K562 (cell line): ENCODE results near the gene GBP7. TPM values are rescaled to one million over a fixed set of nuclear protein-coding genes. Genes with fewer than 3 reads are reported as not detected.

ENCODE experiments used
- KDM1A ChIP-seq, 2 experiments: fragments of 450-650 bp; IDR thresholded peaks; 2 replicates each; pipeline ENCODE4 v1.6.1; 2016; ENCODE audit warnings: mild to moderate bottlenecking in 2 of 2
- MBD2 ChIP-seq: sonication (generic); IDR thresholded peaks from 2 replicates; pipeline ENCODE4 v1.6.1; 2016; ENCODE audit warnings: low read depth, borderline replicate concordance
- PHF8 ChIP-seq: fragments of 200-600 bp; sonication (generic); IDR thresholded peaks from 2 replicates; pipeline ENCODE4 v1.6.1; 2012; ENCODE audit warnings: mixed run types, mild to moderate bottlenecking, inconsistent platforms, low read length, moderate library complexity, borderline replicate concordance
- PYGO2 ChIP-seq: fragments of 450-650 bp; IDR thresholded peaks from 2 replicates; pipeline ENCODE4 v1.6.1; 2016; ENCODE audit warnings: mild to moderate bottlenecking, missing genetic modification characterization, moderate library complexity, missing compliant biosample characterization
- SMAD3 ChIP-seq: fragments of 450-650 bp; formaldehyde crosslinking; conservative IDR thresholded peaks from 2 replicates; pipeline ENCODE4 v1.4.0; 2020; ENCODE audit warnings: mild to moderate bottlenecking
- SNRNP70 ChIP-seq: fragments of 200-400 bp; formaldehyde crosslinking; optimal IDR thresholded peaks from 2 replicates; pipeline ENCODE3; 2017; ENCODE audit warnings: low read depth, low read length
- SRSF7 ChIP-seq: fragments of 200-400 bp; formaldehyde crosslinking; optimal IDR thresholded peaks from 2 replicates; pipeline ENCODE3; 2017; ENCODE audit warnings: mild to moderate bottlenecking, low read depth, low read length
- ZBTB8A ChIP-seq: fragments of 450-650 bp; IDR thresholded peaks from 2 replicates; pipeline ENCODE4 v1.6.1; 2018; ENCODE audit warnings: mild to moderate bottlenecking, moderate library complexity; ENCODE audit not compliant: partially characterized antibody
- ZBTB9 ChIP-seq: fragments of 450-650 bp; formaldehyde crosslinking; IDR thresholded peaks from 2 replicates; pipeline ENCODE4 v1.4.0; 2020; ENCODE audit warnings: mild to moderate bottlenecking, moderate library complexity
- ZNF175 ChIP-seq: fragments of 200-800 bp; sonication (Bioruptor generic); IDR thresholded peaks from 2 replicates; pipeline ENCODE4 v1.6.1; 2016; ENCODE audit warnings: low read depth, mild to moderate bottlenecking, missing genetic modification characterization, missing compliant biosample characterization
- ZNF316 ChIP-seq: fragments of 450-650 bp; IDR thresholded peaks from 2 replicates; pipeline ENCODE4 v1.6.1; 2016
- ZNF589 ChIP-seq: fragments of 200-800 bp; sonication (Bioruptor generic); IDR thresholded peaks from 2 replicates; pipeline ENCODE4 v1.6.1; 2016; ENCODE audit warnings: low read depth, missing genetic modification characterization, missing compliant biosample characterization
- ZNF766 ChIP-seq: fragments of 200-800 bp; sonication (Bioruptor generic); conservative IDR thresholded peaks from 2 replicates; pipeline ENCODE4 v1.6.1; 2016; ENCODE audit warnings: missing genetic modification characterization, missing compliant biosample characterization
- polyA plus RNA-seq, 8 experiments: library from polyadenylated mRNA; depleted of rRNA in 4 of 8; stranded (reverse) in 5 of 8; unstranded in 3 of 8; fragments of >200 nt; fragmentation: Nextera tagmentation in 2 of 8; fragmentation: Illumina TruSeq in 1 of 8; extraction: Ambion mirVana in 2 of 8; extraction: Trizol in 1 of 8; gene quantifications; 2 replicates each; pipeline versions ENCODE4 v1.2.1 to v1.2.3, GENCODE V29; 2011 to 2014; ENCODE audit warnings: inconsistent platforms in 1 of 8, missing spikeins in 1 of 8
- total RNA-seq, 7 experiments: library from RNA; depleted of rRNA in 6 of 7; stranded (reverse); fragments of >200 nt in 6 of 7; fragmentation: Illumina TruSeq in 2 of 7; extraction: Trizol in 2 of 7; gene quantifications; 2 replicates each; pipeline versions ENCODE4 v1.2.1 to v1.2.3, GENCODE V29; 2011 to 2021; ENCODE audit warnings: low replicate concordance in 1 of 7
- TF ChIP-seq, protein P1 (sequence below), 2 experiments: fragments of 200-800 bp in 1 of 2; sonication (Bioruptor generic) in 1 of 2; sonication (generic) in 1 of 2; formaldehyde crosslinking in 1 of 2; IDR thresholded peaks in 1 of 2; conservative IDR thresholded peaks in 1 of 2; 2 replicates each; pipeline versions ENCODE4 v1.5.0 to v1.6.1; 2016 to 2020; ENCODE audit warnings: missing compliant biosample characterization in 1 of 2, missing genetic modification characterization in 1 of 2, missing genetic modification reagents in 1 of 2
- TF ChIP-seq, protein P2 (sequence below): IDR thresholded peaks from 2 replicates; pipeline ENCODE4 v1.6.1; 2014; ENCODE audit warnings: antibody characterized with exemption
- TF ChIP-seq, protein P3 (sequence below): conservative IDR thresholded peaks from 2 replicates; pipeline ENCODE4 v1.6.1; 2011; ENCODE audit warnings: low read depth, mild to moderate bottlenecking, low read length; ENCODE audit not compliant: control insufficient read depth

Gene GBP7
- total and polyA plus RNA-seq, 9 of the 15 experiments (the other 6 are each of a cell fraction or from before 2014, with no cell fraction given) = 0.03 TPM; not detected in 8

DNA sequence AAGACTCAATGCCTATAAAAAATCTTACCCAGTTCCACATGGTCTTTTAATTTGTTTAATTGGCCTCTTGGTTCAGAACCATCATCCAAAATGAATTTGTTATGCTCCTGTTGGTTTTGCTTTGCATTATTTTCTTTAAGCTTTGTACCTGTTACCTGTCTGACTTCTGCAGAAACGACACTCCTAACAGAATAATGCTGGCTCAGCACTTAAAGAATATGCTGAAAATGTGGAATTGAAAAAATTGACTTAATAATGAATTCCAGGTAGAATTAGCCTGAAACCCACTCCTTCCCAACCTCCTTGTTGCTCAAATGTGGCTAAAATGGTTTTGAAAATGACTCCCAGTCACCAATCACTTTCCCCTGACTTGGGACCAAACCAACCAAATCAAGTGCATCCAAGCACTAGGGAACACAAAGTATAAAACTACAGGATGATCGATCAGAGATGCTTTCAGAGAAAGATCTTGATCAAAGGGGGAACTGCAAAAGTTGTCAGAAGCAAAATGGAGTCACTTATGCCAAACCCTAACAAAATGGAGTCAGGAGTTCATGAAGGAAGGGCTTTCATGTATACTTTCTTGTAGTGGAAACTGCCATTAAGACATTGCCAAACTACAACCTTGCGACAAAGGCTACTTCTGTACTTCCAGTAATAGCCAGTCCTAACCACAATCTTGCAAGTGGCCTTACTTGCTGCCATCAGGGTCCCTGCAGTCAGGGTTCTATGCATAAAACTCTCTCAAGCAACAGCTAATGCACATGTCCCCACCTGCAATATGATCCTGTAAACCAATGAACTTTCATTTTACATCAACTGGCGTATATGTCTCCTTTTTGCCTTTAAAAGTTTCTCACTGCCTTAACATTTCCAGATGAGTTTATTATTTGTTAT lies 5.4 kb downstream of the GBP7 start (continued):
- TF ChIP-seq, protein P1, sequence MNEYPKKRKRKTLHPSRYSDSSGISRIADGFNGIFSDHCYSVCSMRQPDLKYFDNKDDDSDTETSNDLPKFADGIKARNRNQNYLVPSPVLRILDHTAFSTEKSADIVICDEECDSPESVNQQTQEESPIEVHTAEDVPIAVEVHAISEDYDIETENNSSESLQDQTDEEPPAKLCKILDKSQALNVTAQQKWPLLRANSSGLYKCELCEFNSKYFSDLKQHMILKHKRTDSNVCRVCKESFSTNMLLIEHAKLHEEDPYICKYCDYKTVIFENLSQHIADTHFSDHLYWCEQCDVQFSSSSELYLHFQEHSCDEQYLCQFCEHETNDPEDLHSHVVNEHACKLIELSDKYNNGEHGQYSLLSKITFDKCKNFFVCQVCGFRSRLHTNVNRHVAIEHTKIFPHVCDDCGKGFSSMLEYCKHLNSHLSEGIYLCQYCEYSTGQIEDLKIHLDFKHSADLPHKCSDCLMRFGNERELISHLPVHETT (CRISPR knock-in tag; conservative IDR thresholded peaks at IDR 0.05 in 1 of 2, IDR thresholded peaks at IDR 0.05 in 1 of 2) = peak in 1 of 2 experiments; percentile 86; a peak in 2 of 4 replicates
- TF ChIP-seq MBD2 = no peak
- TF ChIP-seq PYGO2 (tag) = peak; percentile 76; the same call in 1 of the 2 replicates
- TF ChIP-seq SRSF7 = no peak
- TF ChIP-seq ZNF175 (CRISPR knock-in tag) = peak; percentile 99
- TF ChIP-seq ZBTB8A = no peak
- TF ChIP-seq ZNF316 = peak; percentile 86
- no peak for TF ChIP-seq SNRNP70
- TF ChIP-seq ZNF589 (CRISPR knock-in tag) = peak; percentile 98
- TF ChIP-seq KDM1A (IDR thresholded peaks at IDR 0.05) = no peak
- TF ChIP-seq ZBTB9 = peak; percentile 97
- TF ChIP-seq PHF8 = no peak
- TF ChIP-seq, protein P2, sequence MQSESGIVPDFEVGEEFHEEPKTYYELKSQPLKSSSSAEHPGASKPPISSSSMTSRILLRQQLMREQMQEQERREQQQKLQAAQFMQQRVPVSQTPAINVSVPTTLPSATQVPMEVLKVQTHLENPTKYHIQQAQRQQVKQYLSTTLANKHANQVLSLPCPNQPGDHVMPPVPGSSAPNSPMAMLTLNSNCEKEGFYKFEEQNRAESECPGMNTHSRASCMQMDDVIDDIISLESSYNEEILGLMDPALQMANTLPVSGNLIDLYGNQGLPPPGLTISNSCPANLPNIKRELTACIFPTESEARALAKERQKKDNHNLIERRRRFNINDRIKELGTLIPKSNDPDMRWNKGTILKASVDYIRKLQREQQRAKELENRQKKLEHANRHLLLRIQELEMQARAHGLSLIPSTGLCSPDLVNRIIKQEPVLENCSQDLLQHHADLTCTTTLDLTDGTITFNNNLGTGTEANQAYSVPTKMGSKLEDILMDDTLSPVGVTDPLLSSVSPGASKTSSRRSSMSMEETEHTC = no peak
- peak; percentile 94 for TF ChIP-seq SMAD3 (CRISPR knock-in tag)
- TF ChIP-seq, protein P3, sequence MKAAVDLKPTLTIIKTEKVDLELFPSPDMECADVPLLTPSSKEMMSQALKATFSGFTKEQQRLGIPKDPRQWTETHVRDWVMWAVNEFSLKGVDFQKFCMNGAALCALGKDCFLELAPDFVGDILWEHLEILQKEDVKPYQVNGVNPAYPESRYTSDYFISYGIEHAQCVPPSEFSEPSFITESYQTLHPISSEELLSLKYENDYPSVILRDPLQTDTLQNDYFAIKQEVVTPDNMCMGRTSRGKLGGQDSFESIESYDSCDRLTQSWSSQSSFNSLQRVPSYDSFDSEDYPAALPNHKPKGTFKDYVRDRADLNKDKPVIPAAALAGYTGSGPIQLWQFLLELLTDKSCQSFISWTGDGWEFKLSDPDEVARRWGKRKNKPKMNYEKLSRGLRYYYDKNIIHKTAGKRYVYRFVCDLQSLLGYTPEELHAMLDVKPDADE = no peak
- TF ChIP-seq ZNF766 (CRISPR knock-in tag) = peak; percentile 73
